Prostate gland (tissue), 2 donors: ENCODE measurements around the gene SHISA6. TPM values are rescaled to one million over a fixed set of nuclear protein-coding genes. Genes with fewer than 3 reads are reported as not detected.
"Not testable (repeated sequence)": the region's sequence is repeated elsewhere in the genome, so short reads cannot be mapped to it uniquely, and the experiment has no call there.

Source experiments
- DNase-seq: peaks from one replicate; pipeline ENCODE4 v3.0.0-alpha.2; 2019; ENCODE audit warnings: low spot score
- H3K27ac ChIP-seq, 2 donors: fragments of 200-600 bp; sonication (generic); 2 replicates each; pipeline ENCODE4 v1.5.1; 2017 to 2019
- H3K27me3 ChIP-seq: fragments of 200-600 bp; sonication (generic); replicated peaks from 2 replicates; pipeline ENCODE4 v1.5.1; 2019; ENCODE audit not compliant: insufficient read depth
- H3K36me3 ChIP-seq, 2 donors: fragments of 200-600 bp; sonication (generic); 1 replicate in 1 of 2; 2 replicates in 1 of 2; pipeline versions ENCODE4 v1.5.1 to v1.8.1; 2017 to 2019
- H3K4me1 ChIP-seq: fragments of 200-600 bp; sonication (generic); replicated peaks from 2 replicates; pipeline ENCODE4 v1.5.1; 2019
- H3K4me3 ChIP-seq, 2 donors: fragments of 200-600 bp; sonication (generic); 2 replicates each; pipeline ENCODE4 v1.5.1; 2017 to 2019
- H3K9me3 ChIP-seq: fragments of 200-600 bp; sonication (generic); 2 replicates; pipeline ENCODE4 v1.5.1; 2017
- CTCF ChIP-seq, 4 experiments: fragments of 200-600 bp in 2 of 4; fragments of 450-650 bp in 2 of 4; sonication (generic) in 2 of 4; IDR thresholded peaks; 1 replicate in 3 of 4; 2 replicates in 1 of 4; pipeline ENCODE4 v1.5.1; 2016 to 2019; ENCODE audit warnings: antibody characterized with exemption in 4 of 4, mild to moderate bottlenecking in 2 of 4, moderate library complexity in 2 of 4
- POLR2A ChIP-seq: fragments of 450-650 bp; IDR thresholded peaks from one replicate; pipeline ENCODE4 v1.6.1; 2016; ENCODE audit warnings: antibody characterized with exemption, mild to moderate bottlenecking
- POLR2AphosphoS5 ChIP-seq: sonication (generic); formaldehyde crosslinking; IDR thresholded peaks from one replicate; pipeline ENCODE4 v1.6.1; 2017; ENCODE audit warnings: antibody characterized with exemption
- WGBS: methylation state at CpG from one replicate; pipeline ENCODE4 v1.1.5; 2018; 5-methylcytosine and 5-hydroxymethylcytosine counted together
- intact Hi-C: fragments of 100-400 bp; cut with DNase I; formaldehyde crosslinking; loops from one replicate; pipeline ENCODE4 v1.14.2; 2022
- total RNA-seq, 2 donors: library from RNA; depleted of rRNA; stranded (reverse); fragments of >200 nt; gene quantifications; one replicate each; pipeline ENCODE4 v1.1.0, GENCODE V29; 2016

The SHISA6 gene
- total RNA-seq, 2 donors from 2014 or later: 9.0 to 10.6 TPM

GRCh38 chr17:11294826-11295225 is 53.8 kb downstream of the SHISA6 start:
- no peak for DNase-seq
- H3K36me3 ChIP-seq: no peaks in the 10 kb centered on the region
- 88% methylated on average over 10 of the region's 10 CpGs for WGBS
- no peaks in the 10 kb centered on the region for H3K9me3 ChIP-seq
- TF ChIP-seq POLR2A (no peak), POLR2AphosphoS5 (no peak)
- H3K27me3 ChIP-seq: no peaks in the 10 kb centered on the region
- H3K27ac ChIP-seq: no peak overlapping the region
- no peaks in the 10 kb centered on the region for H3K4me1 ChIP-seq
- no peak overlapping the region for H3K4me3 ChIP-seq
- intact Hi-C loops: no loop called here

- H3K27me3 ChIP-seq: no peaks in the 10 kb centered on the region
- H3K27ac ChIP-seq: no peak overlapping the region
- WGBS: 94% methylated on average over 4 of the region's 4 CpGs
- no peaks in the 10 kb centered on the region for H3K9me3 ChIP-seq
- H3K36me3 ChIP-seq: no peaks in the 10 kb centered on the region
- no peak overlapping the region for H3K4me3 ChIP-seq
- no peaks in the 10 kb centered on the region for H3K4me1 ChIP-seq
- no peak for TF ChIP-seq POLR2A
- TF ChIP-seq POLR2AphosphoS5: no peak
- peak in 1 of 4 experiments; percentile 46 for TF ChIP-seq CTCF (IDR thresholded peaks at IDR 0.05)
- DNase-seq: no peak
- intact Hi-C loops: no loop called here
Measured at GRCh38 chr17:11296994-11297393, 56.0 kb downstream of the SHISA6 start.

GRCh38 chr17:11298401-11298800 is 57.4 kb downstream of the SHISA6 start:
- TF ChIP-seq POLR2A (no peak), POLR2AphosphoS5 (no peak)
- no peak for DNase-seq
- H3K4me1 ChIP-seq: no peaks in the 10 kb centered on the region
- H3K4me3 ChIP-seq: no peak overlapping the region
- WGBS: 84% methylated on average over 1 of the region's 1 CpG
- H3K9me3 ChIP-seq: no peaks in the 10 kb centered on the region
- H3K36me3 ChIP-seq: no peaks in the 10 kb centered on the region
- intact Hi-C loops: no loop called here
- H3K27me3 ChIP-seq: no peaks in the 10 kb centered on the region
- no peak overlapping the region for H3K27ac ChIP-seq

GRCh38 chr17:11300201-11300600 is 59.2 kb downstream of the SHISA6 start:
- 78% methylated on average over 7 of the region's 7 CpGs for whole genome bisulfite sequencing
- no peaks in the 10 kb centered on the region for H3K36me3 ChIP-seq
- H3K9me3 ChIP-seq: no peaks in the 10 kb centered on the region
- H3K27me3 ChIP-seq: no peaks in the 10 kb centered on the region
- intact Hi-C loops: loop anchor here (10.0 kb wide), 1 partner anchor 65 kb away; no protein-coding TSS in a partner anchor
- TF ChIP-seq POLR2A: no peak
- TF ChIP-seq POLR2AphosphoS5: no peak
- no peak for TF ChIP-seq CTCF (IDR thresholded peaks at IDR 0.05)
- peak overlapping the region; percentile 24 to 48 for H3K27ac ChIP-seq
- H3K4me1 ChIP-seq: no peaks in the 10 kb centered on the region
- no peak for DNase-seq
- no peak overlapping the region for H3K4me3 ChIP-seq

GRCh38 chr17:11300738-11301137 is 59.7 kb downstream of the SHISA6 start:
- peak overlapping the region; percentile 24 to 48 for H3K27ac ChIP-seq
- DNase-seq: no peak
- 30% methylated on average over 6 of the region's 6 CpGs for WGBS

GRCh38 chr17:11301874-11302273 is 60.9 kb downstream of the SHISA6 start:
- not testable (repeated sequence) for H3K4me3 ChIP-seq, H3K27me3 ChIP-seq, H3K36me3 ChIP-seq, H3K4me1 ChIP-seq, H3K9me3 ChIP-seq, DNase-seq
- intact Hi-C loops: loop anchor here (10.0 kb wide), 1 partner anchor 63 kb away; no protein-coding TSS in a partner anchor
- peak overlapping the region in 1 of 2 donors; percentile 48 for H3K27ac ChIP-seq
- 92% methylated on average over 5 of the region's 5 CpGs for WGBS

More at GRCh38 chr17:11300738-11301137, 59.7 kb downstream of the SHISA6 start:
- no peaks in the 10 kb centered on the region for H3K27me3 ChIP-seq
- no peaks in the 10 kb centered on the region for H3K9me3 ChIP-seq
- TF ChIP-seq POLR2AphosphoS5 (peak; percentile 38), CTCF (IDR thresholded peaks at IDR 0.05) (no peak), POLR2A (no peak)
- H3K4me3 ChIP-seq: no peak overlapping the region
- intact Hi-C loops: loop anchor here (10.0 kb wide), 1 partner anchor 64 kb away; no protein-coding TSS in a partner anchor
- H3K4me1 ChIP-seq: no peaks in the 10 kb centered on the region
- no peaks in the 10 kb centered on the region for H3K36me3 ChIP-seq
